Coronary artery (tissue), 2 donors: ENCODE measurements around the gene NSUN4.

ENCODE experiments used
- DNase-seq: peaks from one replicate; pipeline ENCODE4 v3.0.0-alpha.2; 2017; ENCODE audit warnings: low spot score
- H3K27ac ChIP-seq, 2 donors: fragments of 200-600 bp; sonication (generic); one replicate each; pipeline ENCODE4 v1.5.1; 2016 to 2019
- H3K4me3 ChIP-seq: fragments of 200-600 bp; sonication (generic); 2 replicates; pipeline ENCODE4 v1.5.1; 2016; ENCODE audit warnings: mild to moderate bottlenecking, moderate library complexity
- CTCF ChIP-seq: fragments of 200-600 bp; sonication (generic); IDR thresholded peaks from one replicate; pipeline ENCODE4 v1.5.1; 2019; ENCODE audit warnings: antibody characterized with exemption

Gene NSUN4

GRCh38 chr1:46379996-46380395, 39.4 kb downstream of the NSUN4 start:
- no peak overlapping the region for H3K27ac ChIP-seq
- H3K4me3 ChIP-seq, result no peak overlapping the region
- no peak for TF ChIP-seq CTCF
- DNase-seq, result no peak

GRCh38 chr1:46380508-46380907, 39.9 kb downstream of the NSUN4 start:
- no peak for TF ChIP-seq CTCF
- Histone ChIP-seq H3K4me3 (no peak overlapping the region), H3K27ac (no peak overlapping the region)
- no peak for DNase-seq

GRCh38 chr1:46393510-46393909, 52.9 kb downstream of the NSUN4 start:
- no peak for DNase-seq
- H3K4me3 ChIP-seq, result peak overlapping the region; percentile 69
- H3K27ac ChIP-seq, result no peak overlapping the region
- TF ChIP-seq CTCF, result no peak

- Histone ChIP-seq H3K27ac (no peak within 1 kb of the TSS), H3K4me3 (peak within 1 kb of the TSS; percentile 69)
- no peak for DNase-seq
- TF ChIP-seq CTCF, result no peak
Observed at GRCh38 chr1:46394108-46394871, 53.7 kb downstream of the NSUN4 start, which contains the start of gene FAAH. TSS of gene FAAH (plus strand) at chr1:46394317. CDS start at chr1:46394349, 32 bp downstream.

- DNase-seq, result no peak
- Histone ChIP-seq H3K4me3 (peak overlapping the region; percentile 69), H3K27ac (no peak overlapping the region)
- no peak for TF ChIP-seq CTCF
Observed at GRCh38 chr1:46394872-46395465, 54.4 kb downstream of the NSUN4 start.

- no peak overlapping the region for H3K4me3 ChIP-seq
- no peak for DNase-seq
- H3K27ac ChIP-seq, result no peak overlapping the region
- TF ChIP-seq CTCF, result no peak
Observed at GRCh38 chr1:46396441-46397398, 56.1 kb downstream of the NSUN4 start.
